AG09309 (cell line): Measurements from ENCODE around the gene SIVA1.

ENCODE experiments used
- DNase-seq: peaks from one replicate; pipeline ENCODE4 v3.0.0-alpha.2; 2010; ENCODE audit warnings: low read depth
- H3K4me3 ChIP-seq: 2 replicates; pipeline ENCODE4 v1.5.1; 2011; ENCODE audit warnings: mild to moderate bottlenecking, low read depth, low read length, moderate library complexity; ENCODE audit not compliant: control insufficient read depth
- TF ChIP-seq, protein P1 (sequence below): IDR thresholded peaks from 2 replicates; pipeline ENCODE4 v1.5.1; 2011; ENCODE audit warnings: mild to moderate bottlenecking, low read depth, low read length, inconsistent platforms; ENCODE audit not compliant: insufficient read depth, control insufficient read depth; ENCODE audit errors: missing control alignments

The SIVA1 gene

GRCh38 chr14:104730487-104730886, 22.5 kb upstream of the SIVA1 start:
- no peak for DNase-seq
- TF ChIP-seq, protein P1, sequence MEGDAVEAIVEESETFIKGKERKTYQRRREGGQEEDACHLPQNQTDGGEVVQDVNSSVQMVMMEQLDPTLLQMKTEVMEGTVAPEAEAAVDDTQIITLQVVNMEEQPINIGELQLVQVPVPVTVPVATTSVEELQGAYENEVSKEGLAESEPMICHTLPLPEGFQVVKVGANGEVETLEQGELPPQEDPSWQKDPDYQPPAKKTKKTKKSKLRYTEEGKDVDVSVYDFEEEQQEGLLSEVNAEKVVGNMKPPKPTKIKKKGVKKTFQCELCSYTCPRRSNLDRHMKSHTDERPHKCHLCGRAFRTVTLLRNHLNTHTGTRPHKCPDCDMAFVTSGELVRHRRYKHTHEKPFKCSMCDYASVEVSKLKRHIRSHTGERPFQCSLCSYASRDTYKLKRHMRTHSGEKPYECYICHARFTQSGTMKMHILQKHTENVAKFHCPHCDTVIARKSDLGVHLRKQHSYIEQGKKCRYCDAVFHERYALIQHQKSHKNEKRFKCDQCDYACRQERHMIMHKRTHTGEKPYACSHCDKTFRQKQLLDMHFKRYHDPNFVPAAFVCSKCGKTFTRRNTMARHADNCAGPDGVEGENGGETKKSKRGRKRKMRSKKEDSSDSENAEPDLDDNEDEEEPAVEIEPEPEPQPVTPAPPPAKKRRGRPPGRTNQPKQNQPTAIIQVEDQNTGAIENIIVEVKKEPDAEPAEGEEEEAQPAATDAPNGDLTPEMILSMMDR: no peak
- no peak overlapping the region for H3K4me3 ChIP-seq

- no peak overlapping the region for H3K4me3 ChIP-seq
- no peak for DNase-seq
- TF ChIP-seq, protein P1: peak; percentile 54
Measured at GRCh38 chr14:104731320-104732294, 21.3 kb upstream of the SIVA1 start.

DNA sequence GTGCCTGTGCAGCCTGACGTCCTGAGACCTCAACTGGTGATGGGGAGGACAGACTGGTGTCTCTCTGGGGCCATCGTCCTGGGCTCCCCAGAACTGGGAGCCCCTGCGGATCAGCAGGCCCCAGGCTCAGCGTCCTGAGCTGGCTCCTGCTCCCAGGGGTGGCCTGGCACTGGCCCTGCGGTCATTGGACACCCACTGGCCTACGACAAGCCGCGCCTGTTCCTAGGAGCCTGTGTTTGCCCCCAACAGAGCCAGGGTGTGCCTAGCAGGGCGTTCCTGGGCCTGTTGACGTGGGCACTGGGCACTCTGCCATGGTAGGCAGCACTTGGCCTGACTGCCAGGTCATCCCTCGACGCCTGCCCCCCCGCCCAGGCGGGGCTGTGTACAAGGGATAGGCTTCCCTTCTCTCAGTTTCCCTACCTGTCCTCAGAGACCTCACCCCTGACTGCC, 20.6 kb upstream of the SIVA1 start:
- DNase-seq: no peak
- H3K4me3 ChIP-seq: no peak overlapping the region
- TF ChIP-seq, protein P1: no peak

- TF ChIP-seq, protein P1: no peak
- no peak for DNase-seq
- H3K4me3 ChIP-seq: no peak overlapping the region
Measured at GRCh38 chr14:104732931-104733681, 19.8 kb upstream of the SIVA1 start.

GRCh38 chr14:104734051-104734587, 18.8 kb upstream of the SIVA1 start:
- TF ChIP-seq, protein P1: no peak
- H3K4me3 ChIP-seq: no peak overlapping the region
- no peak for DNase-seq

DNA sequence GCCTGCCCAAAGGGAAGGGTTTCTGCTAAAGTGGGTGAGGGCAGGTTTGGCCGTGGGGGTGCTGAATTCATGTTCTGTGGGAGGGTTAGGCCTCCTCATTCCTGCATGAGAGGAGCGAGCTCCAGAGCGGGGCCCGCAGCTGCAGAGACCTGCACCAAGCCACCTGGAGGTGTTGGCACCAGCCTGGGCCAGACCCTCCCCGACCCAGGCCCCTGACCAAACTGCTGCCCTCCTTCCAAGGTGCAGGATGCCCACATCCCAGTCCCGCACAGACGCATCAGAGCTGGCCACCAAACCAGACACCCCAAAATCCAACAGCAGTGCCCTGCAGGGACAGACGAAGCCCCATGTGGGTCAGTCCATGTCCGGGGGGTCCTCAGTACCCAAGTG, 18.4 kb upstream of the SIVA1 start:
- TF ChIP-seq, protein P1: no peak
- no peak for DNase-seq
- H3K4me3 ChIP-seq: no peak overlapping the region
